Jurkat, Clone E6-1 (cell line): ENCODE measurements around the gene COMTD1.

Experiments used
- DNase-seq: peaks from one replicate; pipeline ENCODE4 v3.0.0-alpha.2; 2011; ENCODE audit warnings: low read depth, low spot score
- H3K4me3 ChIP-seq: 2 replicates; pipeline ENCODE4 v1.5.1; 2011; ENCODE audit warnings: mild to moderate bottlenecking, low read length, control low read depth, moderate library complexity

Gene COMTD1

GRCh38 chr10:75247797-75248196, 12.0 kb upstream of the COMTD1 start:
- DNase-seq = no peak
- no peak overlapping the region for H3K4me3 ChIP-seq

GRCh38 chr10:75246506-75246905, 10.7 kb upstream of the COMTD1 start:
- no peak overlapping the region for H3K4me3 ChIP-seq
- no peak for DNase-seq

GRCh38 chr10:75245354-75246250, 9.8 kb upstream of the COMTD1 start:
- no peak for DNase-seq
- H3K4me3 ChIP-seq = no peak overlapping the region

GRCh38 chr10:75244487-75245353, 9.0 kb upstream of the COMTD1 start:
- no peak for DNase-seq
- no peak overlapping the region for H3K4me3 ChIP-seq

- no peak for DNase-seq
- no peak overlapping the region for H3K4me3 ChIP-seq
Observed at GRCh38 chr10:75243426-75243825, 7.7 kb upstream of the COMTD1 start.

GRCh38 chr10:75240329-75241076, 4.7 kb upstream of the COMTD1 start:
- no peak for DNase-seq
- no peak overlapping the region for H3K4me3 ChIP-seq

- no peak overlapping the region for H3K4me3 ChIP-seq
- no peak for DNase-seq
Observed at GRCh38 chr10:75239096-75239790, 3.5 kb upstream of the COMTD1 start.

GRCh38 chr10:75238182-75239095, 2.7 kb upstream of the COMTD1 start:
- DNase-seq = no peak
- no peak overlapping the region for H3K4me3 ChIP-seq

GRCh38 chr10:75236178-75236825, 545 bp upstream of the COMTD1 start:
- peak overlapping the region; percentile 74 for H3K4me3 ChIP-seq
- DNase-seq = no peak

GRCh38 chr10:75234683-75235374, 928 bp downstream of the COMTD1 start:
- DNase-seq = no peak
- H3K4me3 ChIP-seq = peak overlapping the region; percentile 74

GRCh38 chr10:75234017-75234682, 1.6 kb downstream of the COMTD1 start:
- DNase-seq = peak; percentile 80
- peak overlapping the region; percentile 74 for H3K4me3 ChIP-seq

GRCh38 chr10:75233444-75234016, 2.2 kb downstream of the COMTD1 start:
- H3K4me3 ChIP-seq = peak overlapping the region; percentile 44
- DNase-seq = no peak

- DNase-seq = no peak
Observed at GRCh38 chr10:75231672-75232581, 3.8 kb downstream of the COMTD1 start.

GRCh38 chr10:75230600-75231038, 5.1 kb downstream of the COMTD1 start:
- no peak overlapping the region for H3K4me3 ChIP-seq
- peak; percentile 82 for DNase-seq

More at GRCh38 chr10:75231672-75232581, 3.8 kb downstream of the COMTD1 start:
- no peak overlapping the region for H3K4me3 ChIP-seq

- no peak overlapping the region for H3K4me3 ChIP-seq
- DNase-seq = no peak
Observed at GRCh38 chr10:75229971-75230370, 5.8 kb downstream of the COMTD1 start.
